Left lung (tissue), 10 donors: ENCODE results near the gene FAM131C. TPM values are rescaled to one million over a fixed set of nuclear protein-coding genes. Genes with fewer than 3 reads are reported as not detected.
"Not testable (repeated sequence)": the region's sequence is repeated elsewhere in the genome, so short reads cannot be mapped to it uniquely, and the experiment has no call there.

ENCODE experiments used
- ATAC-seq: fragments of 200-7000 bp; cut with Tn5 transposase; one replicate; pipeline ENCODE4 v1.9.1; 2020; ENCODE audit warnings: moderate library complexity
- DNase-seq, 4 donors: peaks; one replicate each; pipeline ENCODE4 v3.0.0-alpha.2; 2013 to 2020
- H3K27ac ChIP-seq, 2 donors: fragments of 200-600 bp; sonication (generic) in 1 of 2; one replicate each; pipeline versions ENCODE4 v1.5.0 to v1.8.0; 2020 to 2021
- H3K27me3 ChIP-seq, 2 donors: fragments of 200-600 bp; sonication (generic) in 1 of 2; one replicate each; pipeline versions ENCODE4 v1.5.0 to v1.8.0; 2020 to 2021
- H3K36me3 ChIP-seq, 2 donors: fragments of 200-600 bp; sonication (generic) in 1 of 2; one replicate each; pipeline versions ENCODE4 v1.5.0 to v1.8.0; 2020 to 2021
- H3K4me1 ChIP-seq, 2 donors: fragments of 200-600 bp; one replicate each; pipeline ENCODE4 v1.8.0; 2021
- H3K4me3 ChIP-seq, 2 donors: fragments of 200-600 bp; sonication (generic) in 1 of 2; one replicate each; pipeline versions ENCODE4 v1.5.0 to v1.8.0; 2020 to 2021; ENCODE audit warnings: mild to moderate bottlenecking in 1 of 2
- H3K9me3 ChIP-seq, 2 donors: fragments of 200-600 bp; sonication (generic) in 1 of 2; one replicate each; pipeline versions ENCODE4 v1.5.0 to v1.8.0; 2020 to 2021
- intact Hi-C, 2 donors: fragments of 100-400 bp; cut with DNase I; formaldehyde crosslinking; loops; one replicate each; pipeline versions ENCODE4 v1.11.2 to v1.14.2; 2022
- polyA plus RNA-seq, 6 donors: library from polyadenylated mRNA; unstranded; fragments of 120-200 nt; gene quantifications; one replicate each; pipeline ENCODE4 v1.2.1, GENCODE V29; 2013; ENCODE audit not compliant: insufficient read length in 6 of 6
- total RNA-seq, 2 donors: library from RNA; stranded (reverse); fragmentation: NEBNext Ultra II Directional; extraction: Animal tissue kit (Norgen Biotek cat#: 25700); gene quantifications; one replicate each; pipeline ENCODE4 v1.2.1, GENCODE V29; 2021
- TF ChIP-seq, protein P1 (sequence below), 2 donors: fragments of 200-600 bp; sonication (generic) in 1 of 2; IDR thresholded peaks; one replicate each; pipeline versions ENCODE4 v1.5.0 to v1.8.0; 2021; ENCODE audit warnings: antibody characterized with exemption in 2 of 2
- donor health status: DM: no; HTN: yes; CAD: no.
- donor health status: DM: no; HTN: no; CAD: no.

The FAM131C gene
- total and polyA plus RNA-seq, 8 donors: 0.08 to 0.21 (median 0.17) TPM; not detected in 4

DNA sequence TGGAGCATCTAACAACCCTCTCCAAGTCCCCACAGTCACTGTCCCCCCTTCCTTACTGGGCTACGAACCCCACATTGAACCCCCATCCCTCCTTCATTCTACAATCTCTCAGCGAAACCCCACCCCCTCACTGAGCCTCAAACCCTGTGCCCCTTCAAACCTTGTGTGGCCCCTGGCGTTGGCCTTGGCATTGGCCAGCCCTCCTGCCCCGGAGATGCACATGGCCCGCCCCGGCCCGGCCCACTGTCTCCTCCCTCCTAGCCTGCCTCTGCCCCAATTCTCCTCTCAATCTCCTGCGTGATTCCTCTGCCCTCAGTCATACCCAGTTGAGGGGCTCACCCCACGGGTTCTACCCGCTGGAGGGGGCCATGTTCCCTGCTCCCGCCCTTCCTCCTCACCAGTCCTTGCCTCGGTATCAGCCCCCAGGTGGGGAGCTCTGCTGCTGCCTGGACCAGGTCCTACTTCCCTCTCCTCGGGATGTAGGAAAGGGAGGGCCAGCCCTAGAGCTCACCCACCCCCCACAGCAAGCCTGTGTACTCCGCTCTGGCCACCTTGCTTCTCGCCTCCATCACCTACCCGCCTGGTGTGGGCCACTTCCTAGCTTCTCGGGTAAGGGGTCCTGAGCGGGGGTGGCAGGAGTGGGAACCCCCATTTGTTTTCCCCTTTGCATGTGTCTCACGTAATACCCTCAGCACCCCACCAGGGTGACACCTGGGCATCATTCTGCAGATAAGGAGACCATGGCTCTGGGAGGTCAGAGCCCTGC lies 45.0 kb downstream of the FAM131C start:
- TF ChIP-seq, protein P1, sequence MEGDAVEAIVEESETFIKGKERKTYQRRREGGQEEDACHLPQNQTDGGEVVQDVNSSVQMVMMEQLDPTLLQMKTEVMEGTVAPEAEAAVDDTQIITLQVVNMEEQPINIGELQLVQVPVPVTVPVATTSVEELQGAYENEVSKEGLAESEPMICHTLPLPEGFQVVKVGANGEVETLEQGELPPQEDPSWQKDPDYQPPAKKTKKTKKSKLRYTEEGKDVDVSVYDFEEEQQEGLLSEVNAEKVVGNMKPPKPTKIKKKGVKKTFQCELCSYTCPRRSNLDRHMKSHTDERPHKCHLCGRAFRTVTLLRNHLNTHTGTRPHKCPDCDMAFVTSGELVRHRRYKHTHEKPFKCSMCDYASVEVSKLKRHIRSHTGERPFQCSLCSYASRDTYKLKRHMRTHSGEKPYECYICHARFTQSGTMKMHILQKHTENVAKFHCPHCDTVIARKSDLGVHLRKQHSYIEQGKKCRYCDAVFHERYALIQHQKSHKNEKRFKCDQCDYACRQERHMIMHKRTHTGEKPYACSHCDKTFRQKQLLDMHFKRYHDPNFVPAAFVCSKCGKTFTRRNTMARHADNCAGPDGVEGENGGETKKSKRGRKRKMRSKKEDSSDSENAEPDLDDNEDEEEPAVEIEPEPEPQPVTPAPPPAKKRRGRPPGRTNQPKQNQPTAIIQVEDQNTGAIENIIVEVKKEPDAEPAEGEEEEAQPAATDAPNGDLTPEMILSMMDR (IDR thresholded peaks at IDR 0.05): no peak
- Histone ChIP-seq H3K27ac (no peak overlapping the region), H3K27me3 (peaks cover 0 to 41% of the 10 kb centered on the region in 2 donors), H3K4me1 (peaks cover 5 to 8% of the 10 kb centered on the region in 2 donors), H3K4me3 (no peak overlapping the region), H3K9me3 (no peaks in the 10 kb centered on the region), H3K36me3 (no peaks in the 10 kb centered on the region)
- intact Hi-C loops: no loop called here
- peak in 1 of 4 donors; percentile 49 for DNase-seq
- ATAC-seq: no peak

DNA sequence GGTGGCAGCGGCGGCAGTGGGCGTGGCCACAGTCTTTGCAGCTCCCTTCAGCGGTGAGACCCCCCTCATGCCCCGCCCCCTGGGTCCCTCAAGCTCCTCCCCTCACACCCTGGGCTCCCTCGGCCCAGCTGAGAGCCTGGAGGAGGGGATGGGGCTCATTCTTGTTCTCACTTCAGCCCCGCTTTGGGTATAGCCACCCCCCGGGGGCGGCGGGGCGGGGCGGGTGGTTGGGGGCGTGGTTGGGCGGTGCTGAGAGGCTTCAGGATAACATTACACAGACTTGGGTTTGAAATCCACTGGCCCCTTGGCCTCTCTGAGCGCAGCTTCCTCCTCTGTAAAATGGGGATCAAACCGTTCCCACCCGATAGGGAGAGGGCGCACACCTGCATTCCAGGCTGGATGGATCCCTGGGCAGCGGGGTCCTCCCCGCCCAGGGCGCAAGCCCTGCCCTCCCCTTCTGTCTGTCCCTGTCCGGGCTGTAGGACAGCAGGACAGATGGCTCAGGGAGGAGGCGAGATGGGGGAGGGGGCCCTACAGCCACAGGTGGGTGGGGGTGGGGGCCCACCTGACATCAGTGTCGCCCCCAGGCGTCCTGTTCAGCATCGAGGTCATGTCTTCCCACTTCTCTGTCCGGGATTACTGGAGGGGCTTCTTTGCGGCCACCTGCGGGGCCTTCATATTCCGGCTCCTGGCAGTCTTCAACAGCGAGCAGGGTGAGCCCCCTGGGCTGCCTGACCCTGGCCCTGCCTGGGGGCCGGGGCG lies 46.5 kb downstream of the FAM131C start:
- DNase-seq (peak in 2 of 4 donors; percentile 51 to 67), ATAC-seq (peak; percentile 56)
- Histone ChIP-seq H3K9me3 (no peaks in the 10 kb centered on the region), H3K4me3 (no peak overlapping the region), H3K4me1 (peaks cover 5 to 8% of the 10 kb centered on the region in 2 donors), H3K27ac (no peak overlapping the region), H3K36me3 (no peaks in the 10 kb centered on the region), H3K27me3 (peaks cover 0 to 41% of the 10 kb centered on the region in 2 donors)
- intact Hi-C loops: no loop called here
- TF ChIP-seq, protein P1 (IDR thresholded peaks at IDR 0.05): no peak

DNA sequence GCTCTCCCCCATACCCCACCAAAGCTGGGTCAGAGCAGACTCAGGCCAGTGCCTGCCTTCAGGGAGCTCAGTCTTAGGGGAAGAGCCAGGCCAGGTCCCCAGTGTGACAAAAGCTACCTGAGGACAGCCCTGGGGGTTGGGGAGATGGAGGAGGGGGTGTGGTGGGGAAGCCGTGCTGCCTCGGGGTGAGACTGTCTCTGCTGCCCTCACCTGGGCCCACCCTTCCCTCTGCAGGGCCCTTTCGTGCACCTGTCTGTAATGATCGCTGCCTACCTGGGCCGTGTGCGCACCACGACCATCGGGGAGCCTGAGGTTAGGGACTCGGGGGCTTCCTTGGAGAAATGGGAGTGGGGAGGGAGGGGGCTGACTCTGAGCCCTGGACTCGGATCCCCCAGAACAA lies 47.1 kb downstream of the FAM131C start:
- peaks cover 0 to 41% of the 10 kb centered on the region in 2 donors for H3K27me3 ChIP-seq
- peak in 1 of 4 donors; percentile 38 for DNase-seq
- intact Hi-C loops, H3K36me3 ChIP-seq, H3K27ac ChIP-seq, H3K4me1 ChIP-seq, ATAC-seq, H3K4me3 ChIP-seq, H3K9me3 ChIP-seq: not testable (repeated sequence)

DNA sequence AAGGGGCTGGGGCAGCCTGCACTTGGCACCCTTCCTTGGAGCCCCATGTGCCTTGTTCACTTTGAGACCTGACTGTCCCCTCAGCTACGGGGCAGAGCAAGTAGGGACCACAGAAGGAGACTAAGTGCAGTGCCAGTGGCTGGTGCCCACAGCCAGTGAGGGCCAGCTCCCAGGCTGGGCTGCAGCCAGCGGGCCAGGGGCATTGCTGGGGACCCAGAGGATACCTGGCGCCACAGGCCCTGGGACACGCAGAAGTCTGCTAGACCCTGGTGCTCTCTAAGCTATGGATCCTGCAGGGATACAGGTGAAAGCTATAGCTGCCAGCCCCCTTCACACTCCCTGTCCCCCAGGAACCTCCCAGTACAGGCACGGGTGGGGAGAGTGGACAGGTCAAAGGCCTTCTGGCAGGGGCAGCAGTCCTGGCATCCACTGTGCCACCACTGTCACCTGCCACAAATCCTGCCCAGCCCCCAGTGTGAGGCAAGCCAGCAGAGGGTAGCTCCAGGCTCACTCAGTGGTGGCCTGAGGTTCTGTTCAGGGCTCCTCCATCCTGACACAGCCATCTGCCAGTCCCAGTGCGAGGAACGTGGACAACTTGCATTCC lies 50.3 kb downstream of the FAM131C start:
- DNase-seq: peak in 1 of 4 donors; percentile 72
- Histone ChIP-seq H3K4me1 (peaks cover 8 to 13% of the 10 kb centered on the region in 2 donors), H3K9me3 (no peaks in the 10 kb centered on the region), H3K27me3 (peaks cover 0 to 22% of the 10 kb centered on the region in 2 donors), H3K36me3 (no peaks in the 10 kb centered on the region), H3K4me3 (no peak overlapping the region), H3K27ac (no peak overlapping the region)
- no peak for ATAC-seq
- intact Hi-C loops: no loop called here
- TF ChIP-seq, protein P1 (IDR thresholded peaks at IDR 0.05): no peak

DNA sequence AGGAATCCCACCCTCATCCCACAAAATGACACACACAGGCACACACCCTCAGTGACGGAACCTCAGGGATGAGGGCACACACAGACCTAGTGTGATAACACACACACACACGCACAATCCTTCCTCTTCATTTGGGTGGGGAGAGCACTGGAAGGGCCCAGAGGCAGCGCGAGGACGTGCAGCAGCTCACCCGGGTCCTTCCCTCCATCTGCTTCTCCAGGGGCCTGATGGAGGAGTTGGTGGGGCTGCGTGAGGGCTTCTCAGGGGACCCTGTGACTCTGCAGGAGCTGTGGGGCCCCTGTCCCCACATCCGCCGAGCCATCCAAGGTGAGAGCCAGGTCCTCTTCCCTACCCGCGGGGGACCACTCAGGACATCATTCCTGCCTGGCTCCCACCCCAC lies 51.1 kb downstream of the FAM131C start:
- H3K4me3 ChIP-seq: no peak overlapping the region
- ATAC-seq: no peak
- peaks cover 8 to 18% of the 10 kb centered on the region in 2 donors for H3K4me1 ChIP-seq
- TF ChIP-seq, protein P1 (IDR thresholded peaks at IDR 0.05): no peak
- no peaks in the 10 kb centered on the region for H3K36me3 ChIP-seq
- no peaks in the 10 kb centered on the region for H3K9me3 ChIP-seq
- H3K27ac ChIP-seq: no peak overlapping the region
- intact Hi-C loops: no loop called here
- DNase-seq: peak in 1 of 4 donors; percentile 41
- peaks cover 0 to 14% of the 10 kb centered on the region in 2 donors for H3K27me3 ChIP-seq
